A549 (cell line): ENCODE results near the gene THEM4. TPM values are rescaled to one million over a fixed set of nuclear protein-coding genes. Genes with fewer than 3 reads are reported as not detected.

ENCODE experiments used
- ATAC-seq, 2 experiments: fragments of 200-7000 bp in 1 of 2; fragments of >200 bp in 1 of 2; cut with Nextera tagmentation in 1 of 2; cut with Tn5 transposase in 1 of 2; 3 replicates each; pipeline versions ENCODE4 v1.8.0 to v1.9.1; 2018 to 2020; ENCODE audit warnings: mild to moderate bottlenecking in 1 of 2, moderate library complexity in 1 of 2
- CTCF ChIA-PET: fragments of 300-600 bp; sonication (Branson Sonifier 250); formaldehyde crosslinking; extraction: SDS; loops from one replicate; lab custom pipeline; 2021; ENCODE audit warnings: antibody characterized with exemption, inconsistent platforms; lab: Yijun Ruan, JAX
- POLR2A ChIA-PET: fragments of 350-600 bp; formaldehyde crosslinking; extraction: SDS; loops from one replicate; lab custom pipeline; 2021; ENCODE audit warnings: antibody characterized with exemption, inconsistent platforms; lab: Yijun Ruan, JAX
- DNase-seq, 2 experiments: peaks; one replicate each; pipeline versions ENCODE4 v3.0.0 to v3.0.0-alpha.2; 2011 to 2016; ENCODE audit warnings: low read depth in 1 of 2, low spot score in 1 of 2
- FAIRE-seq: peaks from 2 replicates; lab custom pipeline; 2011; peaks lifted over from hg19 to GRCh38; lab: Jason Lieb, UNC
- H3K27ac ChIP-seq, 2 experiments: fragments of >200 bp; sonication (Bioruptor Twin); formaldehyde crosslinking; 3 replicates each; pipeline ENCODE4 v1.5.1; 2016 to 2017
- H3K4me1 ChIP-seq: fragments of >200 bp; sonication (Bioruptor Twin); formaldehyde crosslinking; 3 replicates; pipeline ENCODE4 v1.6.1; 2016
- H3K4me2 ChIP-seq: fragments of >200 bp; sonication (Bioruptor Twin); formaldehyde crosslinking; 3 replicates; pipeline ENCODE4 v1.6.1; 2016
- H3K4me3 ChIP-seq: fragments of >200 bp; sonication (Bioruptor Twin); formaldehyde crosslinking; 3 replicates; pipeline ENCODE4 v1.5.1; 2016
- H3K9me3 ChIP-seq: fragments of >200 bp; sonication (Bioruptor Twin); formaldehyde crosslinking; 3 replicates; pipeline ENCODE4 v1.6.1; 2016
- ATOH8 ChIP-seq: fragments of 250-450 bp; sonication (Bioruptor Pico); IDR thresholded peaks from 2 replicates; pipeline ENCODE4 v1.5.0; 2020; ENCODE audit warnings: low read depth, mild to moderate bottlenecking, moderate library complexity
- BCL3 ChIP-seq: fragments of >200 bp; sonication (Bioruptor Twin); formaldehyde crosslinking; IDR thresholded peaks from 3 replicates; pipeline ENCODE4 v1.6.1; 2016
- CBX8 ChIP-seq: fragments of 200-600 bp; sonication (generic); IDR thresholded peaks from 2 replicates; pipeline ENCODE4 v1.6.1; 2016
- CEBPB ChIP-seq, 2 experiments: fragments of >200 bp in 1 of 2; sonication (Bioruptor Twin) in 1 of 2; formaldehyde crosslinking in 1 of 2; IDR thresholded peaks; 2 replicates each; pipeline ENCODE4 v1.6.1; 2012 to 2016
- EHMT2 ChIP-seq: fragments of 200-600 bp; sonication (generic); IDR thresholded peaks from 2 replicates; pipeline ENCODE4 v1.6.1; 2016; ENCODE audit warnings: antibody characterized with exemption, low read depth, mild to moderate bottlenecking, moderate library complexity
- ESRRA ChIP-seq: fragments of 150-350 bp; IDR thresholded peaks from 2 replicates; pipeline ENCODE4 v1.6.1; 2014; ENCODE audit warnings: mild to moderate bottlenecking, low read length, borderline replicate concordance
- FOSB ChIP-seq: fragments of 250-450 bp; sonication (Bioruptor Pico); IDR thresholded peaks from 2 replicates; pipeline ENCODE4 v1.5.0; 2020; ENCODE audit warnings: mild to moderate bottlenecking, moderate library complexity
- FOSL2 ChIP-seq, 2 experiments: fragments of 450-650 bp in 1 of 2; fragments of >200 bp in 1 of 2; sonication (Bioruptor Twin) in 1 of 2; formaldehyde crosslinking; IDR thresholded peaks; 2 replicates each; pipeline versions ENCODE4 v1.5.0 to v1.6.1; 2016 to 2020; ENCODE audit warnings: mild to moderate bottlenecking in 1 of 2, moderate library complexity in 1 of 2
- GATA3 ChIP-seq: IDR thresholded peaks from 2 replicates; pipeline ENCODE4 v1.6.1; 2012; ENCODE audit warnings: borderline replicate concordance
- HES2 ChIP-seq: fragments of >200 bp; sonication (Bioruptor Twin); formaldehyde crosslinking; IDR thresholded peaks from 2 replicates; pipeline ENCODE4 v1.6.1; 2016
- HEYL ChIP-seq: fragments of 250-450 bp; sonication (Bioruptor Pico); IDR thresholded peaks from 2 replicates; pipeline ENCODE4 v1.8.0; 2021; ENCODE audit warnings: mild to moderate bottlenecking, moderate library complexity
- HOXA7 ChIP-seq: fragments of 250-450 bp; sonication (Bioruptor Pico); IDR thresholded peaks from 2 replicates; pipeline ENCODE4 v1.5.0; 2020; ENCODE audit warnings: mild to moderate bottlenecking, moderate library complexity
- HOXB5 ChIP-seq: fragments of 250-450 bp; sonication (Bioruptor Pico); IDR thresholded peaks from 2 replicates; pipeline ENCODE4 v1.5.0; 2020; ENCODE audit warnings: mild to moderate bottlenecking, moderate library complexity
- KDM1A ChIP-seq: fragments of 200-600 bp; sonication (generic); IDR thresholded peaks from 2 replicates; pipeline ENCODE4 v1.6.1; 2016; ENCODE audit warnings: low read depth, mild to moderate bottlenecking
- MYC ChIP-seq: IDR thresholded peaks from 2 replicates; pipeline ENCODE4 v1.6.1; 2012; ENCODE audit warnings: mild to moderate bottlenecking, inconsistent platforms, low read length, improper control_type of control experiment, borderline replicate concordance
- NR3C1 ChIP-seq: fragments of >200 bp; sonication (Bioruptor Twin); formaldehyde crosslinking; IDR thresholded peaks from 3 replicates; pipeline ENCODE4 v1.6.1; 2017
- PBX3 ChIP-seq: IDR thresholded peaks from 2 replicates; pipeline ENCODE4 v1.6.1; 2012
- POLR2A ChIP-seq: IDR thresholded peaks from 2 replicates; pipeline ENCODE4 v1.6.1; 2012; ENCODE audit warnings: mild to moderate bottlenecking, low read length
- POLR2AphosphoS2 ChIP-seq: conservative IDR thresholded peaks from 2 replicates; pipeline ENCODE4 v1.6.1; 2012; ENCODE audit warnings: low read length, improper control_type of control experiment, inconsistent platforms
- RAD21 ChIP-seq, 2 experiments: fragments of >200 bp in 1 of 2; sonication (Bioruptor Twin) in 1 of 2; formaldehyde crosslinking in 1 of 2; IDR thresholded peaks in 1 of 2; conservative IDR thresholded peaks in 1 of 2; 2 replicates in 1 of 2; 3 replicates in 1 of 2; pipeline ENCODE4 v1.6.1; 2012 to 2018; ENCODE audit warnings: inconsistent platforms in 1 of 2
- ZFP36 ChIP-seq: fragments of 450-650 bp; IDR thresholded peaks from 2 replicates; pipeline ENCODE4 v1.6.1; 2014; ENCODE audit warnings: borderline replicate concordance; ENCODE audit not compliant: partially characterized antibody
- WGBS: methylation state at CpG from one replicate; pipeline ENCODE4 v1.1.6; 2017; ENCODE audit errors: missing lambda C conversion rate; 5-methylcytosine and 5-hydroxymethylcytosine counted together
- polyA plus RNA-seq, 4 experiments: library from polyadenylated mRNA; depleted of rRNA in 3 of 4; stranded (reverse); fragments of >200 nt; fragmentation: RNase III in 1 of 4; extraction: RNeasy Plus Mini Kit Qiagen cat#74134 plus additional on column Dnase treatment in 1 of 4; gene quantifications; 2 replicates in 3 of 4; 3 replicates in 1 of 4; pipeline ENCODE4 v1.2.3, GENCODE V29; 2011 to 2017

THEM4 gene
- polyA plus RNA-seq, 2 of the 4 experiments (the other 2 are of a cell fraction) = 16.6 to 32.3 TPM

- ATAC-seq (no peak), FAIRE-seq (no peak)
- POLR2A ChIA-PET = no interaction called here
- Histone ChIP-seq H3K4me3 (no peak overlapping the region), H3K9me3 (no peaks in the 10 kb centered on the region), H3K27ac (no peak overlapping the region), H3K4me2 (no peak overlapping the region)
- CTCF ChIA-PET = interaction anchor here (1.0 kb wide), 1 partner anchor 41 kb away, joined by 3 read pairs; the partner anchor contains the start of gene THEM4
- 81% methylated on average over 3 of the region's 3 CpGs for WGBS
- TF ChIP-seq ZFP36 = no peak
- no peak for TF ChIP-seq GATA3
- TF ChIP-seq PBX3 = no peak
- no peak for TF ChIP-seq HEYL (CRISPR knock-in tag)
- no peak for TF ChIP-seq FOSB (CRISPR knock-in tag)
- TF ChIP-seq POLR2A = no peak
- TF ChIP-seq NR3C1 = no peak
- no peak for TF ChIP-seq ATOH8 (CRISPR knock-in tag)
- no peak for TF ChIP-seq EHMT2
- no peak for TF ChIP-seq MYC
- TF ChIP-seq HOXB5 (CRISPR knock-in tag) = no peak
- TF ChIP-seq POLR2AphosphoS2 = no peak
- no peak for TF ChIP-seq CBX8
- TF ChIP-seq HOXA7 = no peak
- no peak for TF ChIP-seq ESRRA
- TF ChIP-seq, all 56 proteins: peak for 0
- H3K4me1 ChIP-seq = no peaks in the 10 kb centered on the region
- no peak for DNase-seq
Measured at GRCh38 chr1:151868486-151868885, 40.8 kb downstream of the THEM4 start.

- H3K9me3 ChIP-seq = no peaks in the 10 kb centered on the region
- H3K4me2 ChIP-seq = no peak overlapping the region
- ATAC-seq (no peak), FAIRE-seq (no peak), DNase-seq (peak in 1 of 2 experiments; percentile 29)
- CTCF ChIA-PET = interaction anchor here (1.0 kb wide), 1 partner anchor 41 kb away, joined by 3 read pairs; the partner anchor contains the start of gene THEM4
- no peaks in the 10 kb centered on the region for H3K4me1 ChIP-seq
- POLR2A ChIA-PET = interaction anchor here (0.7 kb wide), 1 partner anchor 42 kb away, joined by 7 read pairs; no protein-coding TSS in a partner anchor
- H3K4me3 ChIP-seq = no peak overlapping the region
- no peak overlapping the region for H3K27ac ChIP-seq
- WGBS = 58% methylated on average over 7 of the region's 7 CpGs
- TF ChIP-seq FOSL2 (IDR thresholded peaks at IDR 0.05) = no peak
- peak; percentile 64; the same call in 1 of the 2 replicates for TF ChIP-seq FOSL2 (CRISPR knock-in tag; IDR thresholded peaks at IDR 0.05)
- no peak for TF ChIP-seq KDM1A
- TF ChIP-seq CEBPB (IDR thresholded peaks at IDR 0.05) = peak in 1 of 2 experiments; percentile 33; a peak in 1 of 4 replicates
- TF ChIP-seq HES2 = no peak
Measured at GRCh38 chr1:151867765-151868411, 41.4 kb downstream of the THEM4 start.

GRCh38 chr1:151867321-151867720 is 42.0 kb downstream of the THEM4 start:
- Histone ChIP-seq H3K4me3 (no peak overlapping the region), H3K4me2 (no peak overlapping the region), H3K4me1 (no peaks in the 10 kb centered on the region), H3K9me3 (no peaks in the 10 kb centered on the region), H3K27ac (no peak overlapping the region)
- POLR2A ChIA-PET = interaction anchor here (0.7 kb wide), 1 partner anchor 43 kb away, joined by 7 read pairs; no protein-coding TSS in a partner anchor
- ATAC-seq = no peak
- 89% methylated on average over 2 of the region's 2 CpGs for WGBS
- no peak for DNase-seq
- CTCF ChIA-PET = no interaction called here
- no peak for FAIRE-seq
- TF ChIP-seq ZFP36 (no peak), RAD21 (conservative IDR thresholded peaks at IDR 0.05 in 1 of 2, IDR thresholded peaks at IDR 0.05 in 1 of 2) (no peak), HOXA7 (no peak), BCL3 (no peak)
